NCI-H2107 treated with DMSO at 0.1 percent for 48 hours (cell line): ENCODE data around the gene TSPAN1.
A peak's percentile ranks its signal among the peaks of the same experiment; 100 is the strongest.
"Not testable (repeated sequence)": the region's sequence is repeated elsewhere in the genome, so short reads cannot be mapped to it uniquely, and the experiment has no call there.

ENCODE experiments used
- DNase-seq: peaks from one replicate; lab custom pipeline; 2025; ENCODE audit not compliant: unreplicated experiment; lab: John Stamatoyannopoulos, UW

The TSPAN1 gene

DNA sequence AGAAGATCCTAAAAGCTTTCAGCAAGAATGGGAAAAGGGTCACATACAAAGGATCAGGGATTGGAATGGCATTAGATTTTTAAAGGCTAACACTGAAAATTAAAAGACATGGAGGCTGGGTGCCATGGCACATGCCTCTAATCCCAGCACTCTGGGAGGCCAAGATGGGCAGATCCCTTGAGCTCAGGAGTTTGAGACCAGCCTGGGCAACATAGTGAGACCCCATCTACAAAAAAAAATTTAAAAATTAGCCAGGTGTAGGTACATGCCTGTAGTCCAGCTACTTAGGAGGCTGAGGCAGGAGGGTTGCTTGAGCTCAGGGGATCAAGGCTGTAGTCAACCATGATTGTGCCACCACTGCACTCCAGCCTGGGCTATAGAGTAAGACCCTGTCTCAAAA, 40.6 kb downstream of the TSPAN1 start:
- DNase-seq = no peak

DNA sequence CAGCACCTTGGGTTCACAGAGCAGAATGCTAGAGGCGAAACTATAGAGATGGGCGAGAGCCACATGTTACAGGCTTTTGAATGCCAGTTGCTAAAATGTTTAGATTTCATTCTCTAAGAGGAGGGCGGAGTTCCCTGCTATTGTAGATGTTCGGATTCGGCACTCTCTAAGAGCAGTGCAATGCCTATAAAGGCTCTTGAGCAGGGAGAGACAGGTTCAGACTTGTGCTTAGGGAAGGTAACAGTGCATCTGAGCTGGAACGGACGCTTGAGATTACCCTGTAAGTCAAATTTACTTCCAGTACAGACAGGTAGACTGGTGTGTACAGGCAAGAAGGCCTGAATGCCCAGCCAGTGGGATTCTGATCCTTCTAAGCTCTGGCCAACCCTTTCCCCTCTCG, 43.6 kb downstream of the TSPAN1 start:
- peak; percentile 98 for DNase-seq

DNA sequence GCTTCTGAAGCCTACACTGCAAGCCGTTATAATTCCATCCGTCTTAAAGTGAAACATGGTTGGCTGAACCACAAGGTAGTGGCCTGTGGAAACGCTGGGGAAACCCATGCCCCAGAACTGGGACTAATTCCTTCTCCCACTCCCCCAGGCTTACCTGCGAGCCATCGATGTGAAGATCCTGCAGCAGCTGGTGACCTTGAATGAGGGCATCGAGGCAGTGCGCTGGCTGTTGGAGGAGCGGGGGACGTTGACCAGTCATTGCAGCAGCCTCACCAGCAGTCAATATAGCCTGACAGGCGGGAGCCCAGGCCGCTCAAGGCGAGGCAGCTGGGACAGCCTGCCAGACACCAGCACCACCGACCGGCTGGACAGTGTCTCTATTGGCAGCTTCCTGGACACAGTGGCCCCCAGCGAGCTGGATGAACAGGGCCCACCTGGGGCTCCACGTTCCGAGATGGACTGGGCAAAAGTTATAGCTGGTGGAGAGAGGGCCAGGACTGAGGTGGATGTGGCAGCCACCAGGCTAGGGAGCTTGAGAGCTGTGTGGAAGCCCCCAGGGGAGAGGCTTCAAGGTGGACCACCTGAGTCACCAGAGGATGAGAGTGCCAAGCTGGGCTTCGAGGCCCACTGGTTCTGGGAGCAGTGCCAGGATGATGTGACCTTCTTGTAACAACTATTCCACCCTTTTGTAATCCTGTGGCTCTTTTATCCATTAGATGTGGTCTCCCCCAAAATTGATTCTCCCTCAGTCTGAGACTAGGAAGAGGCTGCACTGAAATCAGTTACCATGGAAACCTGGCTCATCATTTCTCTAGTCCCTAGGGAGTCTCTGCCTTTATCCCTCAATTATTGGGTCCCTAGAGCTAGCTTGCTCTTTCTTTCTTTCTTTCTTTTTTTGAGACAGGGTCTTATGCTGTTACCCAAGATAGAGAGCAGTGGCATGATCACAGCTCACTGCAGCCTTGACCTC, 44.9 kb downstream of the TSPAN1 start:
- DNase-seq = no peak

DNA sequence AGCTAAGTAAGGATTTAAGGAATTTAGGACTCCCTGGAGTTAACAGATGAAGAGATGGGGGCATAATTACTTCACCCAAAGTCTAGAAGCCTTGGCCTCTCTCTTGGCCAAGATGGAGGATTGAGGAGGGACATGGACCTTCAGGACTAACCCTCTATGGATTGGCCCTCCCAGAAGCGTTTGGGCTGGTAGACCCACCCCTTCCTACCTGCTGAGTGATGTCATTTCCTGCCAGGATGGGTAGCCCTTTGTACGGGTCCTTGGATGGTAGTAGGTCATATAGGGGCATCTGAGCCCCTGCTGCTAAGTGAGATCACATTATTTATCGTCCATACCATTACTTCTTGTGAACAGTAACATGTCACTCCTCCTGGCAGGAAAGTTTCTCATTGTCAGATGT, 45.9 kb downstream of the TSPAN1 start:
- DNase-seq = no peak

DNA sequence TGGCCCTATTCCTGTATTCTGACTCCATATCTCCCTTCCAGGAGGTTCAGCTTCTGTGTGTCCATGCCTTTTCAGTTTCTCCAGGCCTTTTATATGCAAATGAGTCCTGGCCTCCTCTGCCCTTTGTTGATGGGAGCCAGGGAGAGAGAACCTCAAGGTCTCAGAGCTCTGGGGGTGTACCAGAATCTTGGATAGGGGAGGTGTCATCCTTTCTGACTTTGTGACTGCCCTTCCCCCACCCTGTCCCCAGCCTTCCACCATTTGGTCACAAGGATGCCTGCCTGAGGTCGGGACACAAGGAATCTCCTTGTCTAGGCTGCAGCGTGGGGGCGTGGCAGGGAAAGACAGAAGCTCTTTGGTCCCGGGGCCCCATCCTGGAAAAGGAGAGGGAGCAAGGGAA, 46.9 kb downstream of the TSPAN1 start:
- no peak for DNase-seq

DNA sequence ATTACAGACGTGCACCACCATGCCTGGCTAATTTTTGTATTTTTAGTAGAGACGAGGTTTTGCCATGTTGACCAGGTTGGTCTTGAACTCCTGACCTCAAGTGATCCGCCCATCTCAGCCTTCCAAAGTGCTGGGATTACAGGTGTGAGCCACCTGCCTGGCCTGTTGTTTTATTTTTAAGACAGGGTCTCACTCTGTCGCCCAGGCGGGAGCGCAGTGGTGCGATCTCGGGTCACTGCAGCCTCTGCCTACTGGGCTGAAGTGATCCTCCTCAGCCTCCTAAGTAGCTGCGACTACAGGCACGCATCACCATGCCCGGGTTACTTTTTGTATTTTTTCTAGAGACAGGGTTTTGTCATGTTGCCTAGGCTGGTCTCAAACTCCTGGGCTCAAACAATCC, 48.2 kb downstream of the TSPAN1 start:
- DNase-seq = not testable (repeated sequence)

DNA sequence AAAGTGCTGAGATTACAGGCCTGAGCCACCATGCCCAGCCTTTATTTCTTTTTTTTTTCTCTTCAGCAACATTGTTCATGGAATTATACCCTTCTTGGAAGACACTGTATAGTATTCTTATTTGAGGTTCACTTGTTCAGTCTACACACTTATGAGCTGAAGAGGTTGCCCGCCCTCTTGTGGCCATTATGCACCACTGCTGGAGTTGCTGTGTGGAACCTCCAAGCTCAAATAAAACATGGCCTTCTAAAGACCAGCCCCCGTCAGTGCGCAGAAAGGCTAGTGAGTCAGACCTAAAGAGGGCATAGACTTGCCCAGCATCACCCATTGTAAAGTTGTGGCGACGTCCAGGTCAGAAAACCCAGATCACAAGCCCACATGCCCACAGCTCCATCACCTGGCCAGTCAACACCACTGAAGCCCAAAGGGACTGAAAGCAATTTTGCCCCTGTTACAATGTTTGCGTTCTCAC, 48.6 kb downstream of the TSPAN1 start:
- peak; percentile 74 for DNase-seq

DNA sequence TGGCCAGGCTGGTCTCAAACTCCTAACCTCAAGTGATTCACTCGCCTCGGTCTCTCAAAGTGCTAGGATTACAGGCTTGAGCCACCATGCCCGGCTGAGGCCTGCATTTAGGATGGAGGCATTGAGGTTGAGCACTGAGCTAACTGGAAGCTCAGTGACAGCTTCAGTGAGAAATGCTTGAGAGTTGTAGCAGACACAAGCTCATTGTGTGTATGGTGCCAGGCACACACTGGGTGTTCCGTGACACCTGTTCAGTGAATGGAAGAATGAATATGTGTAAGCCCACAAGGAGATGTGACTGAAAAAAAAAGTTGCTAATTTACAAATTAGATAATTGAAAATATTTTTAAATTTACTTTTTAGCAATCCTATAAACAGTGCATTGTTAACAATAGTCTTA, 50.1 kb downstream of the TSPAN1 start:
- DNase-seq = no peak

DNA sequence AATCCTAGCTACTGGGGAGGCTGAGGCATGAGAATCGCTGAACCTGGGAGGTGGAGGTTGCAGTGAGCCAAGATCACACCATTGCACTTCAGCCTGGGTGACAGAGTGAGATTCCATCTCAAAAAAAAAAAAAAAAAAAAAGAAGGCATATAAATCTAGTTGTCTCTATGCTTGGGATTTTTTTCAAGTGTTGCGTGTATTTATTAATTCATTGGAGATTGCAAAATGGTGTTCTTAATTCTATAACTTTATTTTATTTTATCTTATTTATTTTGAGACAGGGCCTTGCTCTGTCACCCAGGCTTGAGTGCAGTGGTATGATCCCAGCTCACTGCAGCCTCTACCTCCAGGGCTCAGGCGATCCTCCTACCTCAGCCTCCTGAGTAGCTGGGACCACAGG, 56.3 kb downstream of the TSPAN1 start:
- DNase-seq = not testable (repeated sequence)
